DND-41 (cell line): ENCODE data around the gene NTMT1.

Experiments
- CTCF ChIP-seq: IDR thresholded peaks from 2 replicates; pipeline ENCODE4 v1.5.1; 2012; ENCODE audit warnings: borderline replicate concordance, low read length, moderate library complexity, mild to moderate bottlenecking; ENCODE audit not compliant: poor library complexity, severe bottlenecking; ENCODE audit errors: extremely low read depth
- EZH2 ChIP-seq: IDR thresholded peaks from 3 replicates; pipeline ENCODE4 v1.6.1; 2012; ENCODE audit warnings: borderline replicate concordance, low read depth, mild to moderate bottlenecking, moderate library complexity, low read length, inconsistent platforms; ENCODE audit not compliant: severe bottlenecking

DNA sequence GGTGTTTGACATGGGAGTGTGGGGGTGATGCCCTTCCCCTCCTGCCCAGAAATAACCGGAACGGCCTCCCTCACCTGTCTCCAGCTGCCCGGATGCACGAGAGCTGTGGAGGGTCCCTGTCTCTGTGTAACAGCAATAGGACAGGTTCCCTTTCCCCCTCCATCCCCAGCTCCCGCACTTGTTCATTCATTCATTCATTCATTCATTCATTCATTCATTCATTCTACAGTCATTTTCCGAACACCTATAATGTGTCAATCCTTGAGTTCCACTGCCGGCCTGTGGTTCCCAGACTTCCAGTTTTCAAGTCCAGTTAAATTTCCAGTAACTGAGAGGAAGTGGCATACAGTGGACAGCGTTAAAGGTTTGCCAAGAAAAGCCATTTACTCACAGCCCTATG, 46.7 kb downstream of the NTMT1 start:
- TF ChIP-seq CTCF (no peak), EZH2 (no peak)
